IMR-90 (cell line): ENCODE measurements around the gene DCAF6. TPM values are rescaled to one million over a fixed set of nuclear protein-coding genes. Genes with fewer than 3 reads are reported as not detected.

Experiments
- ATAC-seq: fragments of 200-7000 bp; cut with Tn5 transposase; 2 replicates; pipeline ENCODE4 v1.9.1; 2020; ENCODE audit warnings: low read depth, mild to moderate bottlenecking, moderate library complexity
- BruUV-seq: library from RNA; stranded (reverse); fragments of 400-500 nt; replicated peaks from 2 replicates; lab custom pipeline; 2021; lab: Mats Ljungman, UMichigan
- CTCF ChIA-PET: fragments of 300-600 bp; formaldehyde crosslinking; extraction: SDS; loops from one replicate; lab custom pipeline; 2021; ENCODE audit warnings: antibody characterized with exemption; lab: Yijun Ruan, JAX
- POLR2A ChIA-PET: fragments of 300-600 bp; sonication (Branson Sonifier 250); formaldehyde crosslinking; loops from one replicate; lab custom pipeline; 2022; ENCODE audit warnings: antibody characterized with exemption; ENCODE audit not compliant: unreplicated experiment; lab: Charles Lee
- DNase-seq: peaks from one replicate; pipeline ENCODE4 v3.0.0; 2013
- H2AFZ ChIP-seq: replicated peaks from 2 replicates; pipeline ENCODE3; 2013; ENCODE audit warnings: low read length, mild to moderate bottlenecking; ENCODE audit not compliant: poor library complexity
- H2AK5ac ChIP-seq: 2 replicates; pipeline ENCODE4 v1.6.1; 2013; ENCODE audit warnings: low read depth, low read length, inconsistent platforms
- H2AK9ac ChIP-seq: replicated peaks from 2 replicates; pipeline ENCODE3; 2013; ENCODE audit warnings: mild to moderate bottlenecking, low read depth, low read length, moderate library complexity; ENCODE audit not compliant: poor library complexity
- H2BK120ac ChIP-seq: 2 replicates; pipeline ENCODE4 v1.6.1; 2013; ENCODE audit warnings: low read depth, low read length, inconsistent platforms
- H2BK15ac ChIP-seq: 3 replicates; pipeline ENCODE4 v1.6.1; 2013; ENCODE audit warnings: low read depth, low read length, inconsistent platforms
- H2BK20ac ChIP-seq: 2 replicates; pipeline ENCODE4 v1.6.1; 2013; ENCODE audit warnings: low read depth, mild to moderate bottlenecking, inconsistent platforms, low read length, moderate library complexity
- H2BK5ac ChIP-seq: 2 replicates; pipeline ENCODE4 v1.6.1; 2013; ENCODE audit warnings: mild to moderate bottlenecking, low read depth, low read length, inconsistent platforms; ENCODE audit not compliant: poor library complexity, severe bottlenecking
- H3K14ac ChIP-seq: replicated peaks from 2 replicates; pipeline ENCODE4 v1.6.1; 2013; ENCODE audit warnings: low read depth, low read length, inconsistent platforms
- H3K18ac ChIP-seq: 2 replicates; pipeline ENCODE4 v1.6.1; 2013; ENCODE audit warnings: low read depth, low read length, control low read depth
- H3K23ac ChIP-seq: 2 replicates; pipeline ENCODE4 v1.6.1; 2013; ENCODE audit warnings: low read depth, low read length, inconsistent platforms
- H3K27ac ChIP-seq: 2 replicates; pipeline ENCODE4 v1.5.1; 2013; ENCODE audit warnings: mild to moderate bottlenecking, control low read depth, low read length; ENCODE audit not compliant: insufficient read depth
- H3K27me3 ChIP-seq: 2 replicates; pipeline ENCODE4 v1.6.1; 2013; ENCODE audit warnings: low read length; ENCODE audit not compliant: control insufficient read depth, insufficient read depth
- H3K36me3 ChIP-seq: 2 replicates; pipeline ENCODE4 v1.6.1; 2013; ENCODE audit warnings: low read length, mixed read lengths; ENCODE audit not compliant: control insufficient read depth, insufficient read depth
- H3K4ac ChIP-seq: 2 replicates; pipeline ENCODE4 v1.6.1; 2013; ENCODE audit warnings: low read depth, low read length, inconsistent platforms
- H3K4me1 ChIP-seq: 2 replicates; pipeline ENCODE4 v1.6.1; 2013; ENCODE audit warnings: low read length, mixed read lengths; ENCODE audit not compliant: control insufficient read depth, insufficient read depth
- H3K4me2 ChIP-seq: 2 replicates; pipeline ENCODE4 v1.6.1; 2013; ENCODE audit warnings: low read depth, mild to moderate bottlenecking, control low read depth, low read length, moderate library complexity
- H3K4me3 ChIP-seq: 2 replicates; pipeline ENCODE4 v1.5.1; 2013; ENCODE audit warnings: low read depth, mild to moderate bottlenecking, control low read depth, low read length, moderate library complexity; ENCODE audit not compliant: insufficient read depth
- H3K56ac ChIP-seq: 2 replicates; pipeline ENCODE4 v1.6.1; 2013; ENCODE audit warnings: low read length, inconsistent platforms; ENCODE audit not compliant: insufficient read depth; ENCODE audit errors: extremely low read depth
- H3K79me1 ChIP-seq, 2 experiments: 2 replicates each; pipeline ENCODE4 v1.6.1; 2013; ENCODE audit warnings: low read length in 2 of 2, inconsistent platforms in 1 of 2, low read depth in 1 of 2
- H3K9ac ChIP-seq: 2 replicates; pipeline ENCODE4 v1.6.1; 2013; ENCODE audit warnings: low read depth, low read length, control low read depth
- H3K9me1 ChIP-seq: 2 replicates; pipeline ENCODE4 v1.6.1; 2013; ENCODE audit warnings: low read length, inconsistent platforms; ENCODE audit not compliant: insufficient read depth
- H3K9me3 ChIP-seq: 2 replicates; pipeline ENCODE4 v1.6.1; 2013; ENCODE audit warnings: low read length; ENCODE audit not compliant: control insufficient read depth, insufficient read depth
- H4K20me1 ChIP-seq: 2 replicates; pipeline ENCODE4 v1.6.1; 2013; ENCODE audit warnings: low read length, inconsistent platforms; ENCODE audit not compliant: insufficient read depth
- H4K5ac ChIP-seq: 2 replicates; pipeline ENCODE4 v1.6.1; 2013; ENCODE audit warnings: mild to moderate bottlenecking, low read depth, low read length, control low read depth
- H4K8ac ChIP-seq, 2 experiments: 2 replicates each; pipeline ENCODE4 v1.6.1; 2013; ENCODE audit warnings: low read depth in 2 of 2, low read length in 2 of 2, control low read depth in 1 of 2, inconsistent platforms in 1 of 2
- H4K91ac ChIP-seq: 2 replicates; pipeline ENCODE4 v1.6.1; 2013; ENCODE audit warnings: low read depth, low read length, inconsistent platforms; ENCODE audit not compliant: insufficient read depth
- BHLHE40 ChIP-seq: fragments of 150-350 bp; IDR thresholded peaks from 2 replicates; pipeline ENCODE4 v1.6.1; 2016; ENCODE audit warnings: mild to moderate bottlenecking, low read depth, low read length
- FOS ChIP-seq: fragments of 150-350 bp; IDR thresholded peaks from 2 replicates; pipeline ENCODE4 v1.6.1; 2016; ENCODE audit warnings: low read depth, low read length
- MAFK ChIP-seq: IDR thresholded peaks from 2 replicates; pipeline ENCODE4 v1.6.1; 2012; ENCODE audit warnings: low read depth, low read length, improper control_type of control experiment
- MXI1 ChIP-seq: IDR thresholded peaks from 2 replicates; pipeline ENCODE4 v1.6.1; 2012; ENCODE audit warnings: low read depth, mild to moderate bottlenecking, low read length, moderate library complexity, borderline replicate concordance
- NFE2L2 ChIP-seq: fragments of 150-350 bp; IDR thresholded peaks from 2 replicates; pipeline ENCODE4 v1.6.1; 2016; ENCODE audit warnings: low read depth, mild to moderate bottlenecking, low read length
- WGBS, 2 experiments: methylation state at CpG; one replicate each; pipeline versions ENCODE4 v1.1.5 to v1.1.7; 2013; ENCODE audit warnings: missing lambda C conversion rate in 2 of 2; ENCODE audit not compliant: insufficient read length in 1 of 2; ENCODE audit errors: extremely low coverage in 2 of 2; 5-methylcytosine and 5-hydroxymethylcytosine counted together
- dilution Hi-C: fragments of 300-500 bp; cut with HindIII; formaldehyde crosslinking; loops from one replicate; pipeline ENCODE4 v1.14.3; 2018; ENCODE audit warnings: low sequenced_read_pairs; ENCODE audit not compliant: unreplicated experiment
- in situ Hi-C: fragments of 300-500 bp; cut with MboI; formaldehyde crosslinking; loops from 3 replicates; pipeline ENCODE4 v1.14.3; 2019; ENCODE audit warnings: low sequenced_read_pairs, inconsistent platforms, mixed read lengths
- intact Hi-C: fragments of 100-400 bp; cut with micrococcal nuclease; formaldehyde crosslinking; loops from 2 replicates; pipeline ENCODE4 v1.10.0; 2022
- polyA plus RNA-seq, 3 experiments: library from polyadenylated mRNA; depleted of rRNA; stranded (reverse); fragments of >200 nt; gene quantifications; 2 replicates each; pipeline ENCODE4 v1.2.3, GENCODE V29; 2012; ENCODE audit warnings: low replicate concordance in 1 of 3
- total RNA-seq: library from RNA; depleted of rRNA; stranded (reverse); fragments of >200 nt; gene quantifications from 2 replicates; pipeline ENCODE4 v1.2.3, GENCODE V29; 2012
- TF ChIP-seq, protein P1 (sequence below): fragments of 150-350 bp; IDR thresholded peaks from 2 replicates; pipeline ENCODE4 v1.6.1; 2016; ENCODE audit warnings: low read depth, mild to moderate bottlenecking, low read length, moderate library complexity, borderline replicate concordance
- TF ChIP-seq, protein P2 (sequence below): conservative IDR thresholded peaks from 2 replicates; pipeline ENCODE4 v1.5.1; 2012; ENCODE audit warnings: mild to moderate bottlenecking, low read depth, low read length, improper control_type of control experiment

DCAF6 gene
- total and polyA plus RNA-seq, 2 of the 4 experiments (the other 2 are of a cell fraction) = 60.4 to 88.7 TPM

DNA sequence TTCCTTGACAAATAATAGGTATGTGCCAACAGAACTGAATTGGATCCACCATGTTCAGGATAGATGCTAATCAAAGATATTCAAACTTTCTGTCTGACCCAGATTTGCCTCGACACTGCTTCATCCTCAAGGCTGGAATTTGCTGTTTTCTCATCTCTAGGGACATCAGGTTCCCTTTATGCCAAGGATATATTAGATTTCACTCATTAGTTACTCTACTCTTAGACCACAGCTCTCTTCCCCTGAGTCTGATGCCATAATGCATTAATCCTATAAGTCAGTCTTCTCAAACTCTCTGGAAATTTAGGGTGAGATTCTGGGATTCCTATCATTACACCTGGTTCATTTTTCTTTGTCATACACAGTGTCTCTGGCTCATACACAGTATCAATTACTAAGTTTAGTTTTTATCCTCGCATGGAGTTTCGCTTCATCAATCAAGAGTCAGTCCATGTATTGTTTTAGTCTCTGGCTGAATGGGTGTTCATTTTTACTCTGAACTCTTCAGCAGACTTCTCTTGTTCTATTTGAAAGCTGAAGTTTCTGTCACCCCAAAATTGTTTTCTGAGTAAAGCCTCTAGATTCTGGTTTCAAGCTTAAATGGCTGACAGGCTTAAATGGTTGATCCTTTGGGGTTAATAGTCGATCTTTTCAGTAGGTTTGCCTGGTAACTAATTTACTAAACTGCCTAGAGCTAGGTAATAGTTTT is 9.3 kb upstream of the DCAF6 start:
- ATAC-seq = no peak
- POLR2A ChIA-PET = interaction anchor here (1.4 kb wide), 1 partner anchor 9 kb away, joined by 3 read pairs; the partner anchor contains the start of gene DCAF6
- Histone ChIP-seq H3K4ac (no peak overlapping the region), H3K27me3 (no peaks in the 10 kb centered on the region), H2BK15ac (no peak overlapping the region), H3K14ac (no peak overlapping the region), H2AFZ (no peak overlapping the region), H2BK5ac (no peak overlapping the region), H4K20me1 (no peaks in the 10 kb centered on the region; the same call in 1 of the 2 replicates), H3K36me3 (no peaks in the 10 kb centered on the region; the same call in 1 of the 2 replicates), H2BK120ac (no peak overlapping the region), H4K8ac (no peak overlapping the region), H3K79me1 (peaks cover 8 to 28% of the 10 kb centered on the region in 2 experiments; a peak in 2 of 4 replicates), H2BK20ac (no peak overlapping the region), H3K27ac (no peak overlapping the region), H4K91ac (no peak overlapping the region), H3K23ac (no peak overlapping the region), H3K9me3 (no peaks in the 10 kb centered on the region), H2AK9ac (no peak overlapping the region), H3K9ac (no peak overlapping the region), H3K4me3 (no peak overlapping the region), H3K18ac (no peak overlapping the region), H3K4me2 (no peak overlapping the region), H3K9me1 (no peaks in the 10 kb centered on the region), H3K4me1 (peaks cover 2% of the 10 kb centered on the region), H3K56ac (no peak overlapping the region), H4K5ac (no peak overlapping the region), H2AK5ac (no peak overlapping the region)
- CTCF ChIA-PET = interaction anchor here (0.7 kb wide), 1 partner anchor 81 kb away, joined by 6 read pairs; no protein-coding TSS in a partner anchor
- no CpG with 5 or more reads among the region's 4 CpGs for WGBS, 2 experiments
- no peak for DNase-seq
- in situ Hi-C loops (no loop called here), dilution Hi-C loops (no loop called here), intact Hi-C loops (no loop called here)
- no TSS peak for BruUV-seq
- TF ChIP-seq BHLHE40 (no peak), MXI1 (no peak), FOS (no peak), NFE2L2 (no peak), MAFK (no peak)
- TF ChIP-seq, protein P1, sequence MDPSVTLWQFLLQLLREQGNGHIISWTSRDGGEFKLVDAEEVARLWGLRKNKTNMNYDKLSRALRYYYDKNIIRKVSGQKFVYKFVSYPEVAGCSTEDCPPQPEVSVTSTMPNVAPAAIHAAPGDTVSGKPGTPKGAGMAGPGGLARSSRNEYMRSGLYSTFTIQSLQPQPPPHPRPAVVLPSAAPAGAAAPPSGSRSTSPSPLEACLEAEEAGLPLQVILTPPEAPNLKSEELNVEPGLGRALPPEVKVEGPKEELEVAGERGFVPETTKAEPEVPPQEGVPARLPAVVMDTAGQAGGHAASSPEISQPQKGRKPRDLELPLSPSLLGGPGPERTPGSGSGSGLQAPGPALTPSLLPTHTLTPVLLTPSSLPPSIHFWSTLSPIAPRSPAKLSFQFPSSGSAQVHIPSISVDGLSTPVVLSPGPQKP = no peak
- TF ChIP-seq, protein P2, sequence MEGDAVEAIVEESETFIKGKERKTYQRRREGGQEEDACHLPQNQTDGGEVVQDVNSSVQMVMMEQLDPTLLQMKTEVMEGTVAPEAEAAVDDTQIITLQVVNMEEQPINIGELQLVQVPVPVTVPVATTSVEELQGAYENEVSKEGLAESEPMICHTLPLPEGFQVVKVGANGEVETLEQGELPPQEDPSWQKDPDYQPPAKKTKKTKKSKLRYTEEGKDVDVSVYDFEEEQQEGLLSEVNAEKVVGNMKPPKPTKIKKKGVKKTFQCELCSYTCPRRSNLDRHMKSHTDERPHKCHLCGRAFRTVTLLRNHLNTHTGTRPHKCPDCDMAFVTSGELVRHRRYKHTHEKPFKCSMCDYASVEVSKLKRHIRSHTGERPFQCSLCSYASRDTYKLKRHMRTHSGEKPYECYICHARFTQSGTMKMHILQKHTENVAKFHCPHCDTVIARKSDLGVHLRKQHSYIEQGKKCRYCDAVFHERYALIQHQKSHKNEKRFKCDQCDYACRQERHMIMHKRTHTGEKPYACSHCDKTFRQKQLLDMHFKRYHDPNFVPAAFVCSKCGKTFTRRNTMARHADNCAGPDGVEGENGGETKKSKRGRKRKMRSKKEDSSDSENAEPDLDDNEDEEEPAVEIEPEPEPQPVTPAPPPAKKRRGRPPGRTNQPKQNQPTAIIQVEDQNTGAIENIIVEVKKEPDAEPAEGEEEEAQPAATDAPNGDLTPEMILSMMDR = no peak
